H1 (cell line): ENCODE results near the gene KCNMB2. TPM values are rescaled to one million over a fixed set of nuclear protein-coding genes. Genes with fewer than 3 reads are reported as not detected.

Experiments
- CTCF ChIA-PET: fragments of 300-600 bp; sonication (Branson Sonifier 250); formaldehyde crosslinking; loops from one replicate; lab custom pipeline; 2021; ENCODE audit not compliant: partially characterized antibody; lab: Charles Lee
- POLR2A ChIA-PET: fragments of 300-600 bp; sonication (Branson Sonifier 250); formaldehyde crosslinking; loops from one replicate; lab custom pipeline; 2021; ENCODE audit warnings: inconsistent platforms; ENCODE audit not compliant: partially characterized antibody; lab: Charles Lee
- DNase-seq, 2 experiments: peaks; one replicate each; pipeline versions ENCODE4 v3.0.0 to v3.0.0-alpha.2; 2010 to 2022; ENCODE audit warnings: low spot score in 2 of 2, low read depth in 1 of 2, mixed read lengths in 1 of 2
- FAIRE-seq: peaks from 2 replicates; lab custom pipeline; 2011; peaks lifted over from hg19 to GRCh38; lab: Jason Lieb, UNC
- H2AFZ ChIP-seq: 2 replicates; pipeline ENCODE4 v1.8.1; 2012; ENCODE audit warnings: low read length, inconsistent platforms
- H2AK5ac ChIP-seq: 2 replicates; pipeline ENCODE4 v1.6.1; 2013; ENCODE audit warnings: low read depth, low read length
- H2BK120ac ChIP-seq: replicated peaks from 2 replicates; pipeline ENCODE3; 2013; ENCODE audit warnings: low read depth, low read length, inconsistent platforms
- H2BK12ac ChIP-seq: 2 replicates; pipeline ENCODE4 v1.6.1; 2013; ENCODE audit warnings: low read depth, low read length
- H2BK15ac ChIP-seq: 2 replicates; pipeline ENCODE4 v1.6.1; 2013; ENCODE audit warnings: low read length
- H2BK20ac ChIP-seq: 2 replicates; pipeline ENCODE4 v1.6.1; 2013; ENCODE audit warnings: low read length
- H2BK5ac ChIP-seq: 2 replicates; pipeline ENCODE4 v1.6.1; 2013; ENCODE audit warnings: low read depth, low read length
- H3K14ac ChIP-seq: 2 replicates; pipeline ENCODE4 v1.6.1; 2013; ENCODE audit warnings: inconsistent platforms; ENCODE audit not compliant: insufficient read length
- H3K18ac ChIP-seq: 2 replicates; pipeline ENCODE4 v1.6.1; 2013; ENCODE audit warnings: low read length; ENCODE audit errors: extremely low read depth
- H3K23ac ChIP-seq: 2 replicates; pipeline ENCODE4 v1.6.1; 2013; ENCODE audit warnings: inconsistent platforms; ENCODE audit not compliant: insufficient read length
- H3K23me2 ChIP-seq: 2 replicates; pipeline ENCODE4 v1.6.1; 2013; ENCODE audit warnings: low read depth, low read length
- H3K27ac ChIP-seq: 2 replicates; pipeline ENCODE4 v1.6.1; 2011; ENCODE audit warnings: low read depth, low read length, inconsistent platforms
- H3K27me3 ChIP-seq, 4 experiments: replicated peaks in 1 of 4; 1 replicate in 1 of 4; 2 replicates in 3 of 4; pipeline versions ENCODE4 v1.6.1 to v1.8.1; 2011 to 2013; ENCODE audit warnings: low read length in 3 of 4, mild to moderate bottlenecking in 3 of 4, inconsistent platforms in 2 of 4, mixed read lengths in 2 of 4, moderate library complexity in 1 of 4; ENCODE audit not compliant: control insufficient read depth in 3 of 4, insufficient read depth in 3 of 4; ENCODE audit errors: extremely low read depth in 1 of 4
- H3K36me3 ChIP-seq, 4 experiments: 2 replicates each; pipeline versions ENCODE4 v1.6.1 to v1.8.1; 2011 to 2013; ENCODE audit warnings: mild to moderate bottlenecking in 4 of 4, low read length in 3 of 4, moderate library complexity in 2 of 4, control low read depth in 1 of 4, inconsistent platforms in 1 of 4; ENCODE audit not compliant: insufficient read depth in 4 of 4, control insufficient read depth in 2 of 4
- H3K4ac ChIP-seq: replicated peaks from 2 replicates; pipeline ENCODE3; 2013; ENCODE audit warnings: low read length, low read depth, mixed read lengths, inconsistent platforms; ENCODE audit not compliant: insufficient read length
- H3K4me1 ChIP-seq, 4 experiments: replicated peaks in 1 of 4; 1 replicate in 1 of 4; 2 replicates in 3 of 4; pipeline versions ENCODE4 v1.6.1 to v1.8.1; 2011 to 2013; ENCODE audit warnings: low read length in 3 of 4, inconsistent platforms in 2 of 4, mixed read lengths in 1 of 4; ENCODE audit not compliant: insufficient read depth in 4 of 4, control insufficient read depth in 3 of 4
- H3K4me2 ChIP-seq, 2 experiments: 2 replicates each; pipeline versions ENCODE4 v1.6.1 to v1.8.1; 2011 to 2013; ENCODE audit warnings: low read depth in 2 of 2, low read length in 2 of 2, control low read depth in 1 of 2, inconsistent platforms in 1 of 2, mild to moderate bottlenecking in 1 of 2; ENCODE audit not compliant: insufficient read depth in 1 of 2
- H3K4me3 ChIP-seq, 4 experiments: fragments of 200-600, 300-600 bp in 1 of 4; sonication (generic), shearing (Covaris generic), sonication (Bioruptor Twin) in 1 of 4; 2 replicates each; pipeline versions ENCODE4 v1.5.1 to v1.8.1; 2011 to 2016; ENCODE audit warnings: low read length in 4 of 4, low read depth in 3 of 4, control low read depth in 2 of 4, inconsistent platforms in 2 of 4, mild to moderate bottlenecking in 2 of 4, mixed read lengths in 1 of 4, moderate library complexity in 1 of 4; ENCODE audit not compliant: insufficient read depth in 2 of 4; ENCODE audit errors: extremely low read depth in 1 of 4
- H3K56ac ChIP-seq: replicated peaks from 2 replicates; pipeline ENCODE3; 2013; ENCODE audit warnings: low read depth, mild to moderate bottlenecking, mixed read lengths, low read length, inconsistent platforms; ENCODE audit not compliant: insufficient read length
- H3K79me1 ChIP-seq: 2 replicates; pipeline ENCODE4 v1.6.1; 2013; ENCODE audit warnings: low read depth, low read length, control low read depth
- H3K79me2 ChIP-seq, 2 experiments: 2 replicates each; pipeline versions ENCODE4 v1.6.1 to v1.8.1; 2012 to 2013; ENCODE audit warnings: low read length in 2 of 2, mild to moderate bottlenecking in 2 of 2, inconsistent platforms in 1 of 2; ENCODE audit not compliant: insufficient read depth in 2 of 2, control insufficient read depth in 1 of 2
- H3K9ac ChIP-seq, 4 experiments: replicated peaks in 1 of 4; 1 replicate in 1 of 4; 2 replicates in 3 of 4; pipeline versions ENCODE4 v1.6.1 to v1.8.1; 2011 to 2013; ENCODE audit warnings: low read depth in 3 of 4, low read length in 3 of 4, control low read depth in 2 of 4, mild to moderate bottlenecking in 2 of 4, moderate library complexity in 2 of 4, inconsistent platforms in 1 of 4; ENCODE audit errors: extremely low read depth in 1 of 4
- H3K9me3 ChIP-seq, 2 experiments: 2 replicates each; pipeline versions ENCODE4 v1.6.1 to v1.8.1; 2012 to 2013; ENCODE audit warnings: mild to moderate bottlenecking in 2 of 2, moderate library complexity in 2 of 2, control low read depth in 1 of 2, inconsistent platforms in 1 of 2, low read depth in 1 of 2, low read length in 1 of 2, mixed read lengths in 1 of 2; ENCODE audit not compliant: insufficient read depth in 2 of 2
- H4K20me1 ChIP-seq, 2 experiments: replicated peaks in 1 of 2; 2 replicates each; pipeline versions ENCODE3 to v1.8.1; 2011 to 2013; ENCODE audit warnings: inconsistent platforms in 2 of 2, low read length in 2 of 2, mild to moderate bottlenecking in 1 of 2; ENCODE audit not compliant: insufficient read depth in 2 of 2, control insufficient read depth in 1 of 2
- H4K5ac ChIP-seq: 2 replicates; pipeline ENCODE4 v1.6.1; 2013; ENCODE audit warnings: low read length, low read depth, mixed read lengths, inconsistent platforms; ENCODE audit not compliant: insufficient read length
- H4K8ac ChIP-seq: 2 replicates; pipeline ENCODE4 v1.8.0; 2013; ENCODE audit warnings: mild to moderate bottlenecking, moderate library complexity, low read length, inconsistent platforms; ENCODE audit not compliant: insufficient read depth; ENCODE audit errors: extremely low read depth
- H4K91ac ChIP-seq: replicated peaks from 2 replicates; pipeline ENCODE3; 2013; ENCODE audit warnings: low read length, mixed read lengths, inconsistent platforms; ENCODE audit not compliant: insufficient read length
- JUN ChIP-seq: IDR thresholded peaks from 2 replicates; pipeline ENCODE4 v1.6.1; 2011; ENCODE audit warnings: low read depth, mild to moderate bottlenecking, improper control_type of control experiment, low read length
- RAD21 ChIP-seq, 2 experiments: IDR thresholded peaks in 1 of 2; conservative IDR thresholded peaks in 1 of 2; 2 replicates each; pipeline ENCODE4 v1.6.1; 2011; ENCODE audit warnings: low read depth in 2 of 2, low read length in 2 of 2, improper control_type of control experiment in 1 of 2, inconsistent platforms in 1 of 2, mild to moderate bottlenecking in 1 of 2, moderate library complexity in 1 of 2
- SP1 ChIP-seq: IDR thresholded peaks from 2 replicates; pipeline ENCODE4 v1.6.1; 2011; ENCODE audit warnings: low read depth, low read length
- SP2 ChIP-seq: IDR thresholded peaks from 2 replicates; pipeline ENCODE4 v1.6.1; 2012; ENCODE audit warnings: mild to moderate bottlenecking, low read length, inconsistent platforms
- YY1 ChIP-seq: IDR thresholded peaks from 2 replicates; pipeline ENCODE4 v1.6.1; 2011; ENCODE audit warnings: low read depth, mild to moderate bottlenecking, low read length
- WGBS, 2 experiments: shearing (Covaris generic) in 1 of 2; methylation state at CpG; one replicate each; pipeline versions ENCODE4 v1.1.6 to v1.1.7; 2013 to 2015; ENCODE audit warnings: low lambda C conversion rate in 2 of 2, mixed read lengths in 2 of 2, inconsistent platforms in 1 of 2, low coverage in 1 of 2, missing lambda C conversion rate in 1 of 2; ENCODE audit not compliant: insufficient replicate concordance in 2 of 2, insufficient coverage in 1 of 2, insufficient read length in 1 of 2; ENCODE audit errors: extremely low coverage in 1 of 2, missing lambda C conversion rate in 1 of 2; 5-methylcytosine and 5-hydroxymethylcytosine counted together
- polyA plus RNA-seq, 7 experiments: library from polyadenylated mRNA; depleted of rRNA in 3 of 7; stranded (reverse) in 5 of 7; unstranded in 2 of 7; fragments of >200 nt in 5 of 7; fragments of 200-250 nt in 2 of 7; gene quantifications; 1 replicate in 5 of 7; 2 replicates in 1 of 7; 4 replicates in 1 of 7; pipeline versions ENCODE4 v1.2.1 to v1.2.3, GENCODE V29; 2011 to 2013; ENCODE audit warnings: missing spikeins in 2 of 7, mixed read lengths in 2 of 7
- total RNA-seq: library from RNA; stranded (reverse); fragmentation: NEBNext Ultra II Directional; extraction: Animal tissue kit (Norgen Biotek cat#: 25700); gene quantifications from 2 replicates; pipeline ENCODE4 v1.2.1, GENCODE V29; 2021
- TF ChIP-seq, protein P1 (sequence below): IDR thresholded peaks from 2 replicates; pipeline ENCODE4 v1.6.1; 2012; ENCODE audit warnings: low read length, inconsistent platforms

KCNMB2 gene
- total and polyA plus RNA-seq, 2 of the 8 experiments (the other 6 are each of a cell fraction or from before 2014, with no cell fraction given), result not detected

GRCh38 chr3:178522200-178523052, 13.8 kb upstream of the KCNMB2 start:
- H2BK120ac ChIP-seq, result no peak overlapping the region
- no peak overlapping the region for H2AFZ ChIP-seq
- H4K8ac ChIP-seq, result no peak overlapping the region
- no peaks in the 10 kb centered on the region for H3K36me3 ChIP-seq
- H3K27ac ChIP-seq, result no peak overlapping the region
- no peaks in the 10 kb centered on the region for H3K27me3 ChIP-seq
- H3K4me2 ChIP-seq, result no peak overlapping the region
- no peak overlapping the region for H4K91ac ChIP-seq
- CTCF ChIA-PET, result interaction anchor here (0.6 to 1.2 kb wide), 2 partner anchors 84 to 88 kb away, joined by 3 to 4 read pairs; no protein-coding TSS in a partner anchor
- no peak overlapping the region for H3K56ac ChIP-seq
- 94% methylated on average over 5 of the region's 5 CpGs; no CpG with 5 or more reads in 1 of the 2 experiments for WGBS, 2 experiments
- H2AK5ac ChIP-seq, result no peak overlapping the region
- no peak overlapping the region for H2BK12ac ChIP-seq
- no peak overlapping the region for H4K5ac ChIP-seq
- POLR2A ChIA-PET, result interaction anchor here (0.6 kb wide), 1 partner anchor 15 kb away, joined by 3 read pairs; no protein-coding TSS in a partner anchor
- TF ChIP-seq JUN (no peak), RAD21 (IDR thresholded peaks at IDR 0.05 in 1 of 2, conservative IDR thresholded peaks at IDR 0.05 in 1 of 2; ENCODE audit: low read depth in 2 of 2, low read length in 2 of 2) (no peak), SP2 (no peak), YY1 (no peak), SP1 (no peak)
- TF ChIP-seq, protein P1, sequence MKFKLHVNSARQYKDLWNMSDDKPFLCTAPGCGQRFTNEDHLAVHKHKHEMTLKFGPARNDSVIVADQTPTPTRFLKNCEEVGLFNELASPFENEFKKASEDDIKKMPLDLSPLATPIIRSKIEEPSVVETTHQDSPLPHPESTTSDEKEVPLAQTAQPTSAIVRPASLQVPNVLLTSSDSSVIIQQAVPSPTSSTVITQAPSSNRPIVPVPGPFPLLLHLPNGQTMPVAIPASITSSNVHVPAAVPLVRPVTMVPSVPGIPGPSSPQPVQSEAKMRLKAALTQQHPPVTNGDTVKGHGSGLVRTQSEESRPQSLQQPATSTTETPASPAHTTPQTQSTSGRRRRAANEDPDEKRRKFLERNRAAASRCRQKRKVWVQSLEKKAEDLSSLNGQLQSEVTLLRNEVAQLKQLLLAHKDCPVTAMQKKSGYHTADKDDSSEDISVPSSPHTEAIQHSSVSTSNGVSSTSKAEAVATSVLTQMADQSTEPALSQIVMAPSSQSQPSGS, result no peak
- TF ChIP-seq, all 59 proteins: peak for 0
- H3K9ac ChIP-seq, result no peak overlapping the region
- no peak overlapping the region for H3K18ac ChIP-seq
- no peaks in the 10 kb centered on the region for H3K23me2 ChIP-seq
- no peak for DNase-seq
- H3K4me3 ChIP-seq, result no peak overlapping the region
- no peaks in the 10 kb centered on the region for H4K20me1 ChIP-seq
- no peak overlapping the region for H2BK15ac ChIP-seq
- H3K9me3 ChIP-seq, result no peaks in the 10 kb centered on the region
- H3K4ac ChIP-seq, result no peak overlapping the region
- H3K79me1 ChIP-seq, result no peaks in the 10 kb centered on the region
- no peak for FAIRE-seq
- no peaks in the 10 kb centered on the region for H3K79me2 ChIP-seq
- H2BK20ac ChIP-seq, result no peak overlapping the region
- H3K4me1 ChIP-seq, result no peaks in the 10 kb centered on the region
- no peak overlapping the region for H3K23ac ChIP-seq
- H2BK5ac ChIP-seq, result no peak overlapping the region
- H3K14ac ChIP-seq, result no peak overlapping the region
